ENCODE results near the gene SSX3.
"Not testable (repeated sequence)": the region's sequence is repeated elsewhere in the genome, so short reads cannot be mapped to it uniquely, and the experiment has no call there.

Gene SSX3, protein sequence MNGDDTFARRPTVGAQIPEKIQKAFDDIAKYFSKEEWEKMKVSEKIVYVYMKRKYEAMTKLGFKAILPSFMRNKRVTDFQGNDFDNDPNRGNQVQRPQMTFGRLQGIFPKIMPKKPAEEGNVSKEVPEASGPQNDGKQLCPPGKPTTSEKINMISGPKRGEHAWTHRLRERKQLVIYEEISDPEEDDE

DNA sequence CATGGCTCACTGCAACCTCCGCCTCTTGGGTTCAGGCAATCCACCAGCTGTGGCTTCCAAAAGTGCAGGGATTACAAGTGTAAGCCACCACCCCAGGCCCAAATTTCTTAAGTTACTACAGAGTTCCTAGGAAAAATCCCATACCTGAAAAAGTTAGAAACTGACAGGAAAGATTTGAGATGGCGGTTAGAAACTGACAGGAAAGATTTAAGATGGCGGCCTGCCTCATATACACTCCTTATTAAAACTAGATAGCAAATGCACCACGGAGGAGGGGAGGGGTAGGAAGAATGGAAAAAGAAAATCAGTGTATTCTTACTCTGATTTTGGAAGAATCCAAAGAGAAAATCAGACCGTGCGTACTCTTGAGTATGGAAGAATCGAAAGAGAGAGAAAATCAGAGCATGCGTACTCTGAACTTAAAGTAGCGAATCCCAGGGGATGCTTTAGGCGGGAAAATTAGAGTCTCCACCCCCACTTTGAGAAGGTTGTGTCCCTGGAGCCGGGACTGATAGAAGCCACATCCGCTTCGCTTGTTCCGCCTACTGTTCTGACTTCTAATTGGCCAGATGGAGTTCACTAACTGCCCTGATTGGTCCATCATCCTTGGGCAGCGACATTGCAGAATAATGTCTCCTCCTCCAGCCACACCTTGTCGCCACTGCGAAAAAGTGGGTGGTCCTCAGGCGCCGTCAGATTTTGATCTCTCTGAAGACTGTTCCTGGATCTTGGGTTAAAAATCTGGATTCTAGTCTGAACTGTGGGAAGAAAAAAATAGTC lies at the start of gene SSX3:
Gene SSX3, minus strand, starts transcription at position 389 of the 780 bp plus-strand sequence. CDS start 1,454 bp downstream, outside the sequence.
- DNase-seq = not testable (repeated sequence)

GRCh38 chrX:48397825-48398224 lies 41.3 kb upstream of the SSX3 start:
- not testable (repeated sequence) for DNase-seq

GRCh38 chrX:48396931-48397330 lies 40.4 kb upstream of the SSX3 start:
- DNase-seq = not testable (repeated sequence)

DNA sequence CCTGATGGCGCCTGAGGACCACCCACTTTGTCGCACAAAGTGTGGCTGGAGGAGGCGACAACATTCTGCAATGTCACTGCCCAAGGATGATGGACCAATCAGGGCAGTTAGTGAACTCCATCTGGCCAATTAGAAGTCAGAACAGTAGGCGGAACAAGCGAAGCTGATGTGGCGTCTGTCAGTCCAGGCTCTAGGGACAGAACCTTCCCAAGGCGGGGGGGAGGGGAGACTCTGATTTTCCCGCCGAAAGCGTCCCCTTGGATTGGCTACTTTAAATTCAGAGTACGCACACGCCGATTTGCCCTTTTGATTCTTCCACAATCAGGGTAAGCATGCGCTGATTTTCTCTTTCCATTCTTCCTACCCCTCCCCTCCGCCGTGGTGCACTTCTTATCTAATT lies 26.7 kb upstream of the SSX3 start, which contains the start of gene SSX4:
Gene SSX4, plus strand, starts transcription at position 301 of the 400 bp plus-strand sequence. CDS start 515 bp downstream, outside the sequence.
- not testable (repeated sequence) for DNase-seq

GRCh38 chrX:48370408-48370807 lies 13.9 kb upstream of the SSX3 start:
- not testable (repeated sequence) for DNase-seq

DNA sequence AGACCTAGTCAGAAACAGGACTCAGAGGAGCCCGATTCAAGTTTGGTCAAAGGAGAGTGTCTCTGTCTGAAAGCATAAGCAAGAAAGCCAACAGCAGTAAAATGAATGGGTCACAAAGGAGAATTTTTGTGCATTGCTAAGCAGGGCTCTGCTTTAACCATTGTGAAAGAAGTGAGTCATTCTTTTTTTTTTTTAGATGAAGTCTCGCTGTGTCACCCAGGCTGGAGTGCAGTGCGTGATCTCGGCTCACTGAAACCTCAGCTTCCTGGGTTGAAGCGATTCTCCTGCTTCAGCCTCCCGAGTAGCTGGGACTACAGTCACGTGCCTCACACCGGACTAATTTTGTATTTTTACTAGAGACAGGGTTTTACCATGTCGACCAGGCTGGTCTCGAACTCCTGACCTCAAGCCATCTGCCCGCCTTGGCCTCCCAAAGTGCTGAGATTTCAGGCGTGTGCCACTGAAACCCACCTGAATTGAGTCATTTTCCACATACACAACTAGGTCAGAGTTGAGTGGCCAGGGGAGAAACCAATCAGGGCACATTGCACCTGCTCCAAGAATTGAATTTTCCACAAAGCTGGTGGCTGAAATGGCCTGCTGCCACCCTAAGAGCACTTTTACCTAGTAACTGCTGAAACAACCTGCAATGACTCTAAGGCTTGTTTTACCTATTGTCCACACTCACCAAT lies 11.4 kb upstream of the SSX3 start:
- DNase-seq = not testable (repeated sequence)

DNA sequence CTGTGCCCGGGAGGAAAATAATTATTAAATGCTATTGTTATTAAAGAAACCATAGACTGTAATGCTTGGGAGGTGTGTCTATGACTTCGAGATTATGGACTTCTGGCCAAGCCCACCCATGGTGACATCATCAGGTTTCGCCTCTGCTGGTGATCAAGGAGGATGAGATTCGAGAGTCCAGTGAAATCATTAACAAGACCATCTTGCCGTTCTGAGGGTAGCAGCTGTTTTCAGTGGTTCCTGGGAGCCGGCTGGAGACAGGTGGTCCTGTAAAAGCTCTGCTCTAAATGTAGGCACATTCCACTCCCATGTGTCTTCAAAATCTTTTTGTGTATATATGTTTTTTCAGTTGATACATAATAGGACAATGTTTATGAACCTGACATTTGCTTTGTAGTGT lies 2.8 kb upstream of the SSX3 start:
- not testable (repeated sequence) for DNase-seq

- DNase-seq = no peak
Observed at GRCh38 chrX:48357681-48358080, 1.2 kb upstream of the SSX3 start.

DNA sequence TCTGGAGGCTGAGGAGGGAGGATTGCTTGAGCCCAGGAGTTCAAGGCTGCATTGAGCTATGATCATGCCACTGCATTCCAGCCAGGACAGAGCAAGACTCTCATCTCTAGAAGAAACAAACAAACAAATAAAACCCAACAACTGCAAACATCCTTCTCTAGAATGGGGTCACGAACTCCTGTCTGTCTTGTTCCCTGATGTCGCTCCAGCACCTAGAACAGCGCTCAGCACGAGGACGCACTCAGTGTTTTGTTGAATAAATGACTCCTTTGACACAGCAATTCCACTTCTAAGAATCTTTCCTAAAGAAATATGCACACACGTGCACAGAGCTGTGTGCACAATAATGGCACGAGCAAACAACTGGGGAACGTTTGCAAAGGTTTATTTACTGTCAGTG lies 10.4 kb downstream of the SSX3 start:
- not testable (repeated sequence) for DNase-seq

DNA sequence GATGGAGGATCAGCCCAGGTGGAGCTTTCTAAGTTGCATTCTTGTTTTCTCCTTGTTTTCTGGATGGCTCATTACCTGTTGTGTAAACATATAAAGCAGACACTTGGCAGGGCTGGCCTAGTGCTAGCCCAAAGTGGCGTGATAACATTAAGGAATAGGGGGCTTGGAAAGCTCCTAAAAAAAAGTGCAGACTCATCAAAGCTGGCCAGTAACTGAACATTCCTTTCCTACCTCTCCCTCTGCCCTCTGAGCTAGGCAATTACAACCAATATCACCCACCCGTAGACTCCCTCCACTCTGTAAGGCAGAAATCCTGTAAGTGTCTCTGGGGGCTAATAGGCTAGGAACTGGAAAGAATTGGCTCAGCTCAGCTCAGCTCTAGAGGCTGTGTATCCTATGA lies 42.5 kb downstream of the SSX3 start:
- DNase-seq = not testable (repeated sequence)

- DNase-seq = no peak
Observed at GRCh38 chrX:48306175-48306574, 50.3 kb downstream of the SSX3 start.

Measured in GDM1 (cell line).